Esophagus squamous epithelium (tissue), 4 donors: ENCODE measurements around the gene DENND2A.

Experiments used
- CTCF ChIP-seq, 6 experiments: fragments of 450-650 bp in 4 of 6; fragments of 200-600 bp in 2 of 6; sonication (generic) in 2 of 6; IDR thresholded peaks; one replicate each; pipeline ENCODE4 v1.5.1; 2016 to 2019; ENCODE audit warnings: antibody characterized with exemption in 6 of 6, mild to moderate bottlenecking in 4 of 6, moderate library complexity in 4 of 6
- POLR2A ChIP-seq, 4 donors: fragments of 450-650 bp; IDR thresholded peaks; one replicate each; pipeline ENCODE4 v1.6.1; 2017; ENCODE audit warnings: antibody characterized with exemption in 4 of 4, mild to moderate bottlenecking in 4 of 4, moderate library complexity in 3 of 4

- peak in 1 of 4 donors; percentile 22 for TF ChIP-seq POLR2A (IDR thresholded peaks at IDR 0.05)
- TF ChIP-seq CTCF (IDR thresholded peaks at IDR 0.05): no peak
Measured at GRCh38 chr7:140673063-140673773, 32.6 kb upstream of the DENND2A start.
